Adrenal gland (tissue), 12 donors: Measurements from ENCODE around the gene ENC1. TPM values are rescaled to one million over a fixed set of nuclear protein-coding genes. Genes with fewer than 3 reads are reported as not detected.
A peak's percentile ranks its signal among the peaks of the same experiment; 100 is the strongest.

Experiments
- DNase-seq, 7 donors: peaks; one replicate each; pipeline ENCODE4 v3.0.0-alpha.2; 2019 to 2020
- H3K27ac ChIP-seq, 5 donors: fragments of 200-600 bp; sonication (generic) in 4 of 5; 1 replicate in 3 of 5; 2 replicates in 2 of 5; pipeline versions ENCODE4 v1.5.1 to v1.8.0; 2016 to 2020; ENCODE audit warnings: mild to moderate bottlenecking in 1 of 5
- H3K27me3 ChIP-seq: fragments of 200-600 bp; 2 replicates; pipeline ENCODE4 v1.8.0; 2021
- H3K36me3 ChIP-seq, 2 donors: fragments of 200-600 bp; replicated peaks in 1 of 2; 1 replicate in 1 of 2; 2 replicates in 1 of 2; pipeline versions ENCODE4 v1.5.1 to v1.8.0; 2018 to 2022
- H3K4me1 ChIP-seq, 2 donors: fragments of 200-600 bp; replicated peaks in 1 of 2; 1 replicate in 1 of 2; 2 replicates in 1 of 2; pipeline versions ENCODE4 v1.5.1 to v1.8.0; 2018 to 2021
- H3K4me3 ChIP-seq, 4 donors: fragments of 200-600 bp; sonication (generic) in 3 of 4; one replicate each; pipeline ENCODE4 v1.5.1; 2016 to 2018
- H3K9me3 ChIP-seq, 3 donors: fragments of 200-600 bp; sonication (generic) in 1 of 3; replicated peaks in 1 of 3; 1 replicate in 2 of 3; 2 replicates in 1 of 3; pipeline versions ENCODE4 v1.5.1 to v1.8.0; 2016 to 2021
- CTCF ChIP-seq, 6 experiments: fragments of 450-650 bp in 4 of 6; fragments of 200-600 bp in 2 of 6; sonication (generic) in 1 of 6; IDR thresholded peaks; 1 replicate in 5 of 6; 2 replicates in 1 of 6; pipeline versions ENCODE4 v1.5.1 to v1.8.0; 2016 to 2021; ENCODE audit warnings: antibody characterized with exemption in 6 of 6, mild to moderate bottlenecking in 2 of 6, moderate library complexity in 1 of 6
- POLR2A ChIP-seq, 2 donors: fragments of 450-650 bp; IDR thresholded peaks; one replicate each; pipeline ENCODE4 v1.6.1; 2017; ENCODE audit warnings: antibody characterized with exemption in 2 of 2, mild to moderate bottlenecking in 2 of 2, moderate library complexity in 1 of 2
- WGBS, 4 donors: extraction: QIAGEN DNeasy Blood & Tissue Kit in 2 of 4; methylation state at CpG; one replicate each; pipeline versions ENCODE4 v1.1.5 to v1.1.7; 2013 to 2017; 5-methylcytosine and 5-hydroxymethylcytosine counted together
- intact Hi-C, 2 donors: fragments of 100-400 bp; cut with DNase I; formaldehyde crosslinking; loops; one replicate each; pipeline versions ENCODE4 v1.14.1 to v1.15.0; 2022 to 2023
- polyA plus RNA-seq, 3 donors: library from polyadenylated mRNA; stranded (reverse); fragments of 200-250 nt in 2 of 3; fragments of 350-450 nt in 1 of 3; fragmentation: Illumina TruSeq in 1 of 3; extraction: RNeasy Lipid Tissue Mini Kit (QIAGEN cat#74804) in 1 of 3; gene quantifications; one replicate each; pipeline ENCODE4 v1.2.3, GENCODE V29; 2013 to 2014
- total RNA-seq, 9 donors: library from RNA; depleted of rRNA in 4 of 9; stranded (reverse); fragments of >200 nt in 4 of 9; fragments of 120-200 nt in 1 of 9; fragmentation: NEBNext Ultra II Directional in 1 of 9; extraction: Animal tissue kit (Norgen Biotek cat#: 25700) in 1 of 9; gene quantifications; one replicate each; pipeline versions ENCODE4 v1.1.0 to v1.2.4, GENCODE V29; 2013 to 2023
- donor health status: healthy with polysubstance abuse.
- donor health status: Bipolar disorder and iron deficiency.
- donor health status: DM: yes; HTN: yes; CAD: no.
- donor health status: DM: no; HTN: no; CAD: no.
- donor health status: DM: no; HTN: no; CAD: no.
- donor health status: DM: yes; HTN: yes; CAD: no.

ENC1 gene
- total and polyA plus RNA-seq, 12 donors: 2.1 to 48.7 (median 4.4) TPM

- Histone ChIP-seq H3K4me1 (no peaks in the 10 kb centered on the region), H3K27ac (no peak overlapping the region), H3K27me3 (no peaks in the 10 kb centered on the region), H3K9me3 (no peaks in the 10 kb centered on the region), H3K4me3 (peak overlapping the region in 1 of 4 donors; percentile 46), H3K36me3 (no peaks in the 10 kb centered on the region)
- intact Hi-C loops: loop anchor here (2.0 to 10.0 kb wide), 3 partner anchors 92 to 244 kb away; partner anchors contain the start of genes GFM2 (in 1 of the 2) and NSA2 (in 1 of the 2)
- 27 to 41% (median 37%) methylated on average over 6 of the region's 6 CpGs for WGBS, 4 donors
- peak in 5 of 7 donors; percentile 26 to 44 (median 30) for DNase-seq
- TF ChIP-seq POLR2A (IDR thresholded peaks at IDR 0.05) (no peak), CTCF (IDR thresholded peaks at IDR 0.05) (peak; percentile 49 to 70 (median 66))
These were observed 32.7 kb upstream of the ENC1 start for GRCh38 chr5:74673011-74673790.

GRCh38 chr5:74672215-74672877 is 31.8 kb upstream of the ENC1 start:
- intact Hi-C loops: loop anchor here (2.0 to 10.0 kb wide), 3 partner anchors 92 to 244 kb away; partner anchors contain the start of genes GFM2 (in 1 of the 2) and NSA2 (in 1 of the 2)
- TF ChIP-seq POLR2A (IDR thresholded peaks at IDR 0.05) (no peak), CTCF (IDR thresholded peaks at IDR 0.05) (no peak)
- Histone ChIP-seq H3K27ac (no peak overlapping the region), H3K4me1 (no peaks in the 10 kb centered on the region), H3K9me3 (no peaks in the 10 kb centered on the region), H3K36me3 (no peaks in the 10 kb centered on the region), H3K27me3 (no peaks in the 10 kb centered on the region), H3K4me3 (no peak overlapping the region)
- no peak for DNase-seq
- 56 to 60% (median 57%) methylated on average over 5 of the region's 5 CpGs for WGBS, 4 donors

DNA sequence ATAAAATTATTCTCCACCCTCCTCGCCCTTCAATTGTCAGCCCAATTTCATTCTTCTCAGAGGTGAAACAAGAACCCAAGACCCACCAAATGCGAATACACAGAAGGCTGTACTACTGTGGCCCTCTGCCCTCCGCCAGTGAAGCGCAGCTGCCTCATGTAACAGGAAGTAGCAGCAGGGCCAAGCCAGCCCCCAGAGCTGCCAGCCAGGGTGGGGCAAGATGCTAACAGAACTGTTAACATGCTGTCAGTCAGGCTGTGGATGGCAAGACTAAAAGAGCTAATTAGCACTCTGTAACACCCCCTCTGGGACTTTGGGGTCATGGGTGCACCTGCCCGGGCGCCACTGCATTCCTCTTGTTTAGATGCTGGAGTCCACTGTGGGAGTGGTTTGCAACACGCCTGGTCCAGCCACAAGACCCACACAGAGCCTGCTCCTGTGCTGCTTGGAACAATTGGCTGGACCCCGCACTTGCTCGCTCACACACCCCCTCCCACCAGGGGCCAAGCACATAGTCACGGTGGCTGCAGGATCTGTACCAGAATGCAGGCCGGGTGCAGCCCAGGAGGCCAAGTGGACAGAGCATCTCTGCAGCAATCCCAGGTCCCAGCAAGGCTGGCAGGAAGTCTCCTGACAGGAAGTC is 30.0 kb upstream of the ENC1 start:
- DNase-seq: no peak
- TF ChIP-seq CTCF (IDR thresholded peaks at IDR 0.05) (no peak), POLR2A (IDR thresholded peaks at IDR 0.05) (no peak)
- intact Hi-C loops: loop anchor here in 1 of 2 donors (10.0 kb wide), 2 partner anchors 94 to 244 kb away; partner anchors contain the start of genes GFM2 and NSA2
- no peak overlapping the region for H3K4me3 ChIP-seq
- 71 to 85% (median 80%) methylated on average over 7 to 11 of the region's 11 CpGs for WGBS, 4 donors
- no peaks in the 10 kb centered on the region for H3K9me3 ChIP-seq
- H3K36me3 ChIP-seq: no peaks in the 10 kb centered on the region
- H3K4me1 ChIP-seq: no peaks in the 10 kb centered on the region
- no peaks in the 10 kb centered on the region for H3K27me3 ChIP-seq
- no peak overlapping the region for H3K27ac ChIP-seq

DNA sequence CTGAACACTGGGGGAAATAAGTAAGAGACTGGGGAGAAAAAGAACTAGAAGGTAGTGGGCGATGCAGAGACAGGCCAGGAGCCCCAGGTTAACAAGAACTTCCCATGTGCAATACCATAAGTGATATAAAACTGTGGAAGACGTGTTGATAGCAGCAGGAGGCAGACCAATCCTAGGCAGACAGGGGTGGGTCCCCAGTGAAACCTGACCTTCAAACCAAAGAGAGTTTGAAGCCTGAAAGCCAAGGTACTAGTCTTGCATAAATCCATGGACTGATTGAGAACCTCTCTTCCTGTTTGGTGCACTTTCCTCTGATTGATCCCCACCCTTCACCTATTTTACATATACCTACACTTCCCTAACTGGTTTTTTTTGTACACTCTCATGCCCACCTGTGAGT is 29.3 kb upstream of the ENC1 start:
- Histone ChIP-seq H3K4me3 (no peak overlapping the region), H3K4me1 (no peaks in the 10 kb centered on the region), H3K27me3 (no peaks in the 10 kb centered on the region), H3K36me3 (no peaks in the 10 kb centered on the region), H3K27ac (no peak overlapping the region), H3K9me3 (no peaks in the 10 kb centered on the region)
- intact Hi-C loops: loop anchor here in 1 of 2 donors (10.0 kb wide), 2 partner anchors 95 to 245 kb away; partner anchors contain the start of genes GFM2 and NSA2
- no peak for TF ChIP-seq CTCF (IDR thresholded peaks at IDR 0.05)
- TF ChIP-seq POLR2A (IDR thresholded peaks at IDR 0.05): no peak
- no peak for DNase-seq
- 68 to 83% (median 76%) methylated on average over 2 of the region's 2 CpGs for WGBS, 4 donors
